ENCODE data around the gene RPS19.

DNA sequence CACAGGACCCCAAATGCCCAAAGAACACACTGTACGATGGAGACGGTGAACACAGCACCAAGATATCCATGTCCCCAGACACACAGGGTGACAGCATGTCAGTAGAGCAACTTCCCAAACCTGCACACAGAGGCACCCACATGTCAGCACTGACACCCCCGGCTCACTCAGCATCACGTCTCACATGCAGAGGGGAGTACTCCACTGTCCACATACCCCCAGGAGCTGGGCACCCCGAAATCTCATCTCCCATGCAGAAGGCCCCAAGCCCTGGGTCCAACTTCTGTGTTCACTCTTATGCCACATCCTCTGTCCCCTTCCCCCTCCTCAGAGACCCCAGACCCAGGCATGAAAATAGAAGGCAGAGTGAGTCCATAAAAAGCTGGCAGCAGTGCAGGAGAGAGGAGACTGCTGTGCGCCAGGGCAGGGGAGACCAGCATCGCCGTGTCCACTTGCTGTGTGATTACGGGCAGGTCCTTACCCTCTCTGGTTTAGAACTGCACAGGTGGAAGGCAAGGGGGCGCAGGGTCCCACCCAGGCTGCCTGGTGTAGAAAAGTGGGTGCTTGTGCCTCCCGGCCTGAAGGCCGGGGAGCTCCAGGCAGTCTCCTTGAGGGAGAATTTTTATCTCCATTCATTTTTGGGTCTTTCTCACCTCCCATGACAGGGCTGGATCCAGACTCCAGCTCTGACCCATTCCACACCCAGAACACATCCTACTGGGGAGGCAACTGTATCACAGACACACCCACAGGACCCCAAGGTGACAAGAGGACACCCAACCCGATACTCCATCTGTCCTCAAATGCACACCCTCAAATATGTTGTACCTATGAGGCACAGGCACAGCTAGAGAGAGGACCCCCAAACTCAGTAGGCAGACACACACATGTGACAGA is 51.2 kb downstream of the RPS19 start:
- TF ChIP-seq, protein P1, sequence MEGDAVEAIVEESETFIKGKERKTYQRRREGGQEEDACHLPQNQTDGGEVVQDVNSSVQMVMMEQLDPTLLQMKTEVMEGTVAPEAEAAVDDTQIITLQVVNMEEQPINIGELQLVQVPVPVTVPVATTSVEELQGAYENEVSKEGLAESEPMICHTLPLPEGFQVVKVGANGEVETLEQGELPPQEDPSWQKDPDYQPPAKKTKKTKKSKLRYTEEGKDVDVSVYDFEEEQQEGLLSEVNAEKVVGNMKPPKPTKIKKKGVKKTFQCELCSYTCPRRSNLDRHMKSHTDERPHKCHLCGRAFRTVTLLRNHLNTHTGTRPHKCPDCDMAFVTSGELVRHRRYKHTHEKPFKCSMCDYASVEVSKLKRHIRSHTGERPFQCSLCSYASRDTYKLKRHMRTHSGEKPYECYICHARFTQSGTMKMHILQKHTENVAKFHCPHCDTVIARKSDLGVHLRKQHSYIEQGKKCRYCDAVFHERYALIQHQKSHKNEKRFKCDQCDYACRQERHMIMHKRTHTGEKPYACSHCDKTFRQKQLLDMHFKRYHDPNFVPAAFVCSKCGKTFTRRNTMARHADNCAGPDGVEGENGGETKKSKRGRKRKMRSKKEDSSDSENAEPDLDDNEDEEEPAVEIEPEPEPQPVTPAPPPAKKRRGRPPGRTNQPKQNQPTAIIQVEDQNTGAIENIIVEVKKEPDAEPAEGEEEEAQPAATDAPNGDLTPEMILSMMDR (IDR thresholded peaks at IDR 0.05) = no peak
- TF ChIP-seq POLR2A (IDR thresholded peaks at IDR 0.05) = no peak
